ENCODE data around the gene RPLP1. TPM values are rescaled to one million over a fixed set of nuclear protein-coding genes. Genes with fewer than 3 reads are reported as not detected.

The RPLP1 gene
- total and polyA plus RNA-seq, 11 donors, result 487 to 1,852 (median 1,259) TPM

GRCh38 chr15:69482686-69483256 lies 30.2 kb downstream of the RPLP1 start:
- TF ChIP-seq POLR2A (IDR thresholded peaks at IDR 0.05), result no peak
- no peak for TF ChIP-seq CTCF (IDR thresholded peaks at IDR 0.05)
- H3K36me3 ChIP-seq, result no peaks in the 10 kb centered on the region
- peaks cover 0 to 17% (median 3%) of the 10 kb centered on the region in 12 donors for H3K9me3 ChIP-seq
- no peak overlapping the region for H3K27ac ChIP-seq
- ATAC-seq, result peak in 2 of 4 donors; percentile 23 to 63
- H3K27me3 ChIP-seq, result no peaks in the 10 kb centered on the region
- 72 to 83% (median 77%) methylated on average over 3 to 4 of the region's 4 CpGs for WGBS, 4 donors
- DNase-seq, result no peak
- H3K4me3 ChIP-seq, result no peak overlapping the region
- no peaks in the 10 kb centered on the region for H3K4me1 ChIP-seq
- intact Hi-C loops (cut with DNase I), result no loop called here

- no peaks in the 10 kb centered on the region for H3K36me3 ChIP-seq
- TF ChIP-seq CTCF (IDR thresholded peaks at IDR 0.05) (no peak), POLR2A (IDR thresholded peaks at IDR 0.05) (no peak)
- peaks cover 0 to 12% (median 0%) of the 10 kb centered on the region in 12 donors for H3K4me1 ChIP-seq
- ATAC-seq, result no peak
- peaks cover 0 to 13% (median 2%) of the 10 kb centered on the region in 12 donors for H3K9me3 ChIP-seq
- H3K27me3 ChIP-seq, result no peaks in the 10 kb centered on the region
- intact Hi-C loops (cut with DNase I), result no loop called here
- H3K4me3 ChIP-seq, result no peak overlapping the region
- H3K27ac ChIP-seq, result no peak overlapping the region
- DNase-seq, result no peak
- 62 to 79% (median 74%) methylated on average over 6 of the region's 6 CpGs for WGBS, 4 donors
These were observed 32.2 kb downstream of the RPLP1 start for GRCh38 chr15:69484837-69485236.

GRCh38 chr15:69486481-69487110 lies 34.0 kb downstream of the RPLP1 start:
- WGBS, 4 donors, result 89 to 94% (median 90%) methylated on average over 3 of the region's 3 CpGs
- intact Hi-C loops (cut with DNase I), result no loop called here
- Histone ChIP-seq H3K27ac (no peak overlapping the region), H3K4me1 (peaks cover 0 to 19% (median 0%) of the 10 kb centered on the region in 12 donors), H3K4me3 (no peak overlapping the region), H3K36me3 (no peaks in the 10 kb centered on the region), H3K27me3 (no peaks in the 10 kb centered on the region), H3K9me3 (peaks cover 0 to 13% (median 0%) of the 10 kb centered on the region in 12 donors)
- TF ChIP-seq CTCF (IDR thresholded peaks at IDR 0.05) (no peak), POLR2A (IDR thresholded peaks at IDR 0.05) (no peak)
- ATAC-seq (no peak), DNase-seq (no peak)

GRCh38 chr15:69489073-69489571 lies 36.5 kb downstream of the RPLP1 start:
- no peak overlapping the region for H3K4me3 ChIP-seq
- ATAC-seq (no peak), DNase-seq (no peak)
- H3K27ac ChIP-seq, result peak overlapping the region in 2 of 12 donors; percentile 11 to 41
- H3K9me3 ChIP-seq, result peaks cover 0 to 23% (median 0%) of the 10 kb centered on the region in 12 donors
- no peaks in the 10 kb centered on the region for H3K27me3 ChIP-seq
- WGBS, 4 donors, result 68 to 75% (median 73%) methylated on average over 3 of the region's 3 CpGs
- TF ChIP-seq POLR2A (IDR thresholded peaks at IDR 0.05) (no peak), CTCF (IDR thresholded peaks at IDR 0.05) (no peak)
- intact Hi-C loops (cut with DNase I), result no loop called here
- H3K36me3 ChIP-seq, result no peaks in the 10 kb centered on the region
- H3K4me1 ChIP-seq, result peaks cover 0 to 19% (median 0%) of the 10 kb centered on the region in 12 donors

Data from heart left ventricle (tissue), 16 donors.